Glutamatergic neuron (in vitro differentiated cells): ENCODE data around the gene DPH1. TPM values are rescaled to one million over a fixed set of nuclear protein-coding genes. Genes with fewer than 3 reads are reported as not detected.

Experiments
- DNase-seq: peaks from one replicate; pipeline ENCODE4 v3.0.0; 2022
- H3K27ac Mint-ChIP-seq: one replicate; pipeline ENCODE4 v1.8.0; 2020; ENCODE audit warnings: mild to moderate bottlenecking, mixed read lengths, inconsistent platforms; ENCODE audit not compliant: unreplicated experiment
- H3K27me3 Mint-ChIP-seq: one replicate; pipeline ENCODE4 v1.8.0; 2020; ENCODE audit warnings: mild to moderate bottlenecking, moderate library complexity, mixed read lengths, inconsistent platforms; ENCODE audit not compliant: unreplicated experiment
- H3K36me3 Mint-ChIP-seq: one replicate; pipeline ENCODE4 v1.8.0; 2020; ENCODE audit warnings: mild to moderate bottlenecking, mixed read lengths, inconsistent platforms; ENCODE audit not compliant: unreplicated experiment
- H3K4me1 Mint-ChIP-seq: one replicate; pipeline ENCODE4 v1.8.0; 2020; ENCODE audit warnings: mild to moderate bottlenecking, low read depth, mixed read lengths, inconsistent platforms; ENCODE audit not compliant: unreplicated experiment
- H3K4me3 Mint-ChIP-seq: one replicate; pipeline ENCODE4 v1.8.0; 2020; ENCODE audit warnings: mild to moderate bottlenecking, mixed read lengths, inconsistent platforms; ENCODE audit not compliant: unreplicated experiment
- H3K9me3 Mint-ChIP-seq: one replicate; pipeline ENCODE4 v1.8.0; 2020; ENCODE audit warnings: mild to moderate bottlenecking, moderate library complexity, mixed read lengths, inconsistent platforms; ENCODE audit not compliant: unreplicated experiment
- total RNA-seq: library from RNA; stranded (reverse); fragmentation: NEBNext Ultra II Directional; extraction: Animal tissue kit (Norgen Biotek cat#: 25700); gene quantifications from one replicate; pipeline ENCODE4 v1.2.1, GENCODE V29; 2021; ENCODE audit not compliant: unreplicated experiment
- TF ChIP-seq, protein P1 (sequence below): fragments of 200-600 bp; sonication (generic); IDR thresholded peaks from one replicate; pipeline ENCODE4 v1.5.0; 2021; ENCODE audit not compliant: partially characterized antibody, unreplicated experiment

DPH1 gene
- total RNA-seq, 1 donor from 2014 or later: 36.4 TPM

DNA sequence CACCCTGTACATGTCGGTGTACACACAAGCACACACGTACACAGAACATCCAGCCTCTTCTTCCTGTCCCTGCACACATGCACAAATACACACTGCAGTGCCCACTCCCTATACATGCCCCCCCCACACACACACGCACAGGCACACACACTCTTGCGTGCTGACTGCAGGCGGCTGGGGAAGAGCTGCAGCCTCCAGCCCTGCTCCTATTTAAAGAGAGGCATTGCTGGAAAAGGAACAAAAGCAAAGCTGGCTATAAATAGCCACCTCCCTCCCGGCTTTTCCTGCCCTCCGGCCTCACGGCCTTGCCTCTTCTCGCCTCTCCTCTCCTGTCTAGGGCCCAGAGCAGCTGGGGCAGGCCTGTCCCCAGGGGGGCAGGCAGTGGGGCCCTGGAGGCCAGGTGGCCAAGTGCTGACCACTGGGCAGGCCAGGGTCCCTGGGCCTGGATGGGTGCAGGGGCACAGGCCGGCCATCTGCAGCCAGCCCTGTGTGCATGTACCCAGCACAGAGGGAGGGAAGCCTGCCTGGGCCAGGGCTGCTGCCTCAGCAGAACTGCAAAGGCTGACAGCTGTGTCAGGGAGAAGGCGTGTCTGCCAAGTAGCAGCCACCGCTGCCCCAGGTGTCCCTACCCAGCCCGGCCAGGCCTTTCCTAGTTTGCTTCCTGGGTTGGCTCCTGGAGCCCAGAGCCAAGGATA, 30.2 kb upstream of the DPH1 start:
- Mint-ChIP-seq H3K36me3 (no peaks in the 10 kb centered on the region), H3K9me3 (peaks cover 24% of the 10 kb centered on the region), H3K27ac (peak overlapping the region; percentile 100), H3K27me3 (peaks cover 30% of the 10 kb centered on the region), H3K4me3 (peak overlapping the region; percentile 85), H3K4me1 (peaks cover 42% of the 10 kb centered on the region)
- DNase-seq: peak; percentile 77
- TF ChIP-seq, protein P1, sequence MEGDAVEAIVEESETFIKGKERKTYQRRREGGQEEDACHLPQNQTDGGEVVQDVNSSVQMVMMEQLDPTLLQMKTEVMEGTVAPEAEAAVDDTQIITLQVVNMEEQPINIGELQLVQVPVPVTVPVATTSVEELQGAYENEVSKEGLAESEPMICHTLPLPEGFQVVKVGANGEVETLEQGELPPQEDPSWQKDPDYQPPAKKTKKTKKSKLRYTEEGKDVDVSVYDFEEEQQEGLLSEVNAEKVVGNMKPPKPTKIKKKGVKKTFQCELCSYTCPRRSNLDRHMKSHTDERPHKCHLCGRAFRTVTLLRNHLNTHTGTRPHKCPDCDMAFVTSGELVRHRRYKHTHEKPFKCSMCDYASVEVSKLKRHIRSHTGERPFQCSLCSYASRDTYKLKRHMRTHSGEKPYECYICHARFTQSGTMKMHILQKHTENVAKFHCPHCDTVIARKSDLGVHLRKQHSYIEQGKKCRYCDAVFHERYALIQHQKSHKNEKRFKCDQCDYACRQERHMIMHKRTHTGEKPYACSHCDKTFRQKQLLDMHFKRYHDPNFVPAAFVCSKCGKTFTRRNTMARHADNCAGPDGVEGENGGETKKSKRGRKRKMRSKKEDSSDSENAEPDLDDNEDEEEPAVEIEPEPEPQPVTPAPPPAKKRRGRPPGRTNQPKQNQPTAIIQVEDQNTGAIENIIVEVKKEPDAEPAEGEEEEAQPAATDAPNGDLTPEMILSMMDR: no peak

DNA sequence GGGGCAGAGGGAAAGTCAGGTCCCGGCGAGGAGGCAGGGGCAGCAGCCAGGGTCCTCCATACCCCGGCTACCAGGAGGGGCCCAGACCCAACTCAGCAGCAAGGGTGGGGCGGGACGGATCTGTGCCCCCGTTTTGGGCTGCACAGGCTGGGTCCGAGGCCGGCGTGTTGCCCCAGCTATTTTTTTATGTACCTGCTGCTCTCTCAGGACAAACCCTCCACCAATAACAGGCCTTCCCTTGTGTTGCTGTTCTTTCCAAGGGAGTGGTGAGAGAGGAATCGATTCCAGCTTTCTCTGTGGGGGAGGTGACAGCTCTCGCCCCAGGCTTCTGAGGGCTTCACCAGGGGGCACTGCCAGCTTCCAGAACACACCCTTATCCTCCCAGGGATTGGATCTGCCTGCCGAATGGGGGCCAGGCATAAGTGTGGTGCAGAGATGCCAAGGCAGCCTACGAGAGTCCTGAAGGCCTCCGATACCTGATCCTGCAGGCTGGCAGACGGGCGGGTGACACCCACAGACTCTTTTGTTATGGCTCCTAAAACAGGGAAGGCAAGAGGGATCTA, 27.1 kb upstream of the DPH1 start:
- peaks cover 14% of the 10 kb centered on the region for H3K9me3 Mint-ChIP-seq
- H3K27ac Mint-ChIP-seq: peak overlapping the region; percentile 93
- peaks cover 20% of the 10 kb centered on the region for H3K4me1 Mint-ChIP-seq
- DNase-seq: no peak
- peaks cover 15% of the 10 kb centered on the region for H3K27me3 Mint-ChIP-seq
- H3K36me3 Mint-ChIP-seq: no peaks in the 10 kb centered on the region
- TF ChIP-seq, protein P1: no peak
- H3K4me3 Mint-ChIP-seq: no peak overlapping the region

DNA sequence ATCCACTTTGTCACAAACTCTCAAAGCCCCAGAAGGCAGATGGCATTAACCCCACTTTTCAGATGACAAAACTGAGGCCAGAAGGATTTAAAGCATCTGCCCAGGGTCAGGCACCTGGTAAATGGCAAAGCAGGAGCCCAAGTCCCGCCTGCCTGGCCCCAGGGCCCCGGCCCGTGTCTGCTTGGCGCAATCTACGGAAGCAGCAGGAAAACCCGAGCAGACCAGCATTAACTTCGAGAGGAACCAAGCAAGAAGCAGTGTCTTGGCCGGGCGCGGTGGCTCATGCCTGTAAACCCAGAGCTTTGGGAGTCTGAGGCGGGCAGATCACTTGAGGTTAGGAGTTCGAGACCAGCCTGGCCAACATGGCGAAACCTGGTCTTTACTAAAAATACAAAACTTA, 26.4 kb upstream of the DPH1 start:
- TF ChIP-seq, protein P1: no peak
- H3K36me3 Mint-ChIP-seq: no peaks in the 10 kb centered on the region

DNA sequence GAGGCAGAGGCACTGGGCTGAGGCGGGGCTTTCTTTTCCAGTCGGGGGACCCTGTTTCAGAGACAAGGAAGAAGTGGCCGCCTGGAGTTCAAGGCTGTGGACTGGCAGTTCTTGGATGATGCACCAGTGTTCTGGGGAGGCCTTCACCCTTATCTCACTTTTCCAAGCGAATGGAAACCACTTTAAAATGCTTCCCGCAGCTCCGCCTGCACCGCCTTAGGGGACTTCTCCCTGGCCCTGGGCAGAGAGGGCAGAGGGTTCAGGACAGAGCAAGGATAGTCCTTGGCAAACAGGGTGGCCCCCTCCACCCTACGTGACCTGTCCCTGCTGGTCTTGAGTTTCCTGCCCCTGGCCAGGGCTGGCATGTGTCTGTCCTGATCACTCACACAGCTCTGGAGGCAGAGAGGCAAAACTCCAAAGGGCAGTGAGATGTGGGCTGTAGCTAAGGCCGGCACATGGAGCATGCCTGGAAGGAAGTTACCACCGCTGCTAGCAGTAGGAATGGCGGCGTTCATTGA, 25.5 kb upstream of the DPH1 start:
- H3K27ac Mint-ChIP-seq: no peak overlapping the region
- no peak overlapping the region for H3K4me3 Mint-ChIP-seq
- H3K27me3 Mint-ChIP-seq: peaks cover 8% of the 10 kb centered on the region
- peaks cover 14% of the 10 kb centered on the region for H3K4me1 Mint-ChIP-seq
- H3K36me3 Mint-ChIP-seq: no peaks in the 10 kb centered on the region
- peaks cover 7% of the 10 kb centered on the region for H3K9me3 Mint-ChIP-seq
- TF ChIP-seq, protein P1: no peak
- DNase-seq: no peak

More for the DNA sequence above, 26.4 kb upstream of the DPH1 start:
- DNase-seq: no peak
- Mint-ChIP-seq H3K9me3 (peaks cover 14% of the 10 kb centered on the region), H3K4me1 (peaks cover 20% of the 10 kb centered on the region), H3K27me3 (peaks cover 15% of the 10 kb centered on the region), H3K4me3 (no peak overlapping the region), H3K27ac (peak overlapping the region; percentile 93)
